SK-N-MC (cell line): ENCODE results near the gene FHOD3.

Source experiments
- EZH2 ChIP-seq: fragments of 200-600 bp; sonication (generic); IDR thresholded peaks from one replicate; pipeline ENCODE4 v1.6.1; 2017; ENCODE audit warnings: antibody characterized with exemption
- FOXP2 ChIP-seq: optimal IDR thresholded peaks from 2 replicates; pipeline ENCODE3; 2011; ENCODE audit warnings: mild to moderate bottlenecking, moderate library complexity; ENCODE audit not compliant: insufficient read depth; ENCODE audit errors: extremely low read length, control extremely low read depth
- POLR2AphosphoS5 ChIP-seq: IDR thresholded peaks from 2 replicates; pipeline ENCODE4 v1.6.1; 2012; ENCODE audit warnings: mild to moderate bottlenecking, low read depth, low read length, borderline replicate concordance

GRCh38 chr18:36450264-36450663 lies 152.8 kb downstream of the FHOD3 start:
- no peak for TF ChIP-seq EZH2
- no peak for TF ChIP-seq POLR2AphosphoS5
- TF ChIP-seq FOXP2: no peak
